T-helper 1 cell treated with Interleukin-12 subunit alpha and Interleukin-12 subunit beta and Interleukin-4 antibody, amounts not matched to agents 30 μg/mL and 1 μg/mL, for 36 hours (primary cell): ENCODE measurements around the gene ERMAP.
"Not testable (repeated sequence)": the region's sequence is repeated elsewhere in the genome, so short reads cannot be mapped to it uniquely, and the experiment has no call there.

ENCODE experiments used
- H3K27ac Mint-ChIP-seq: one replicate; pipeline ENCODE4 v1.8.0; 2021; ENCODE audit warnings: mild to moderate bottlenecking, mixed read lengths
- H3K27me3 Mint-ChIP-seq: one replicate; pipeline ENCODE4 v1.8.0; 2021; ENCODE audit warnings: low read depth, mixed read lengths
- H3K36me3 Mint-ChIP-seq: one replicate; pipeline ENCODE4 v1.8.0; 2021; ENCODE audit warnings: low read depth, mixed read lengths
- H3K4me1 Mint-ChIP-seq: one replicate; pipeline ENCODE4 v1.8.0; 2021; ENCODE audit warnings: low read depth, mixed read lengths
- H3K4me3 Mint-ChIP-seq: one replicate; pipeline ENCODE4 v1.8.0; 2021; ENCODE audit warnings: mild to moderate bottlenecking, moderate library complexity, mixed read lengths
- H3K9me3 Mint-ChIP-seq: one replicate; pipeline ENCODE4 v1.8.0; 2021; ENCODE audit warnings: mixed read lengths

The ERMAP gene

DNA sequence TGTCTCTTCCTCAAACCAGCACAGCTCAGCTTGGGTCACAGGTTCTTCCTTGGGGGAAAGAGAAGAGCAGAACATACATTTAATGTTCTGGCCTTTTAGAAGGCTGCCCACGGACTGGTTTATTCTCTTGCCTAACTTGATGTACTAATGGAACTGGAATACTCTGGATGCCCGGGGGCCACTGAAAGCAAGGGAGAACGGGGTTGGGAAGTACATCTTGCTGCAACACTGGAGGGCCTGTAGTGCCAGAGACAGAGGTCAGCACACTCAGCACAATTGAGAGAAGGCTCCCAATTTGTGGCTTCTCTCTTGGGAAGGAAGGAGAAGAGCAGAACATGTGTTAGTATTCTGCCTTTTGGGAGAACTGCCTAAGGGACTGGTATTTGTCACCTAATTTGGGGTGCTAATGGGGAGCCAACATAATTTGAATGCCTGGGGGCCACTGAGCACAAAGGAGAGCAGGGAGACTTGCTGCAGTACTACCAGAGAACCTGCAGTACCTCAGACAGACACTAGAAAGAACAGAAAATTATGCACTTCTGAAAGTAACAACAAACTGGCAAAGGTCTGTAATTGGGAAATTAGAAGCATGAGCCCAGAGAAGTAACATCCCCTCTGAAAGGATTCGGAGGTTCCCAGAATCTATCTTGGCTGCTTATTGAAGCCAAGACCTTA lies 43.6 kb downstream of the ERMAP start:
- H3K36me3 Mint-ChIP-seq: peaks cover 12% of the 10 kb centered on the region
- H3K9me3 Mint-ChIP-seq: peaks cover 36% of the 10 kb centered on the region
- no peak overlapping the region for H3K27ac Mint-ChIP-seq
- H3K4me3 Mint-ChIP-seq: no peak overlapping the region
- peaks cover 26% of the 10 kb centered on the region for H3K27me3 Mint-ChIP-seq
- no peaks in the 10 kb centered on the region for H3K4me1 Mint-ChIP-seq

DNA sequence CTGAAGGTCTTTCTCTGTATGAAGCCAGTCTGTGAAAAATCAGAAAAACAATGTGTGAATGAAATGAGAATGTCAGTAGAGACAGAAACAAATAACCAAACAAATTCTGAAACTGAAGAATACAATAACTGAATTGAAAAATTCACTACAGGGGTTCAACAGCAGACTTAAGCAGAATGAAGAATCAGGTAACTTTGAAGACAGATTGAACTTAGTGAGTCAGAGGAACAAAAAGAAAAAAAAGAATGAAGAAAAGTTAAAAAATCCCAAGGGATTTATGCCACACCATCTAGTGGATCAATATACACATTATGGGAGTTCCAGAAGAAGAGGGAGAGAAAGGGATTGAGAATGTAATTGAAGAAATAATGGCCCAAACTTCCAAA lies 44.1 kb downstream of the ERMAP start:
- Mint-ChIP-seq H3K27me3 (peaks cover 26% of the 10 kb centered on the region), H3K27ac (no peak overlapping the region), H3K9me3 (peaks cover 36% of the 10 kb centered on the region), H3K4me3 (no peak overlapping the region), H3K4me1 (no peaks in the 10 kb centered on the region), H3K36me3 (peaks cover 12% of the 10 kb centered on the region)

DNA sequence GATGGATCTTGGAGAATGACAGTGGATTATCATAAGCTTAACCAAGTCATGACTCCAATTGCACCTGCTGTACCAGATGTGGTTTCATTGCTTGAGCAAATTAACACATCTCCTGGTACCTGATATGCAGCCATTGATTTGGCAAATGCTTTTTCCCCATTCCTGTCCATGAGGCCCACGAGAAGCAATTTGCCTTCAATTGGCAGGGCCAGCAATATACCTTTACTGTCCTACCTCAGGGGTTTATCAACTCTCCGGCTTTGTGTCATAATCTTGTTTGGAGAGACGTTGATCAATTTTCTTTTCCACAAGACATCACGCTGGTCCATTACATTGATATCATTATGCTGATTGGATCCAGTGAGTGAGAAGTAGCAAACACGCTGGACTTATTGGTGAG lies 49.6 kb downstream of the ERMAP start:
- Mint-ChIP-seq H3K36me3 (no peaks in the 10 kb centered on the region), H3K27me3 (peaks cover 18% of the 10 kb centered on the region), H3K4me1 (no peaks in the 10 kb centered on the region), H3K27ac (no peak overlapping the region), H3K9me3 (no peaks in the 10 kb centered on the region), H3K4me3 (no peak overlapping the region)

DNA sequence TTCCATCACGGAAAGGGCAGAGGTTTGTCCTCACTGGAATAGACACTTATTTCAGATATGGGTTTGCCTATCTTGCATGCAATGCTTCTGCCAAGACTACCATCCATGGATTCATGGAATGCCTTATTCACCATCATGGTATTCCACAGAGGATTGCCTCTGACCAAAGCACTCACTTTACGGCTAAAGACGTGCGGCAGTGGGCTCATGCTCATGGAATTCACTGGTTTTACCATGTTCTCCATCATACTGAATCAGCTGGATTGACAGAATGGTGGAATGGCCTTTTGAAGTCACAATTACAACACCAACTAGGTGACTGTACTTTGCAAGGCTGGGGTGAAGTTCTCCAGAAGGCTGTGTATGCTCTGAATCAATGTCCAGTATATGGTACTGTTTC lies 51.5 kb downstream of the ERMAP start:
- not testable (repeated sequence) for H3K9me3 Mint-ChIP-seq, H3K27me3 Mint-ChIP-seq, H3K4me1 Mint-ChIP-seq, H3K27ac Mint-ChIP-seq, H3K4me3 Mint-ChIP-seq, H3K36me3 Mint-ChIP-seq

DNA sequence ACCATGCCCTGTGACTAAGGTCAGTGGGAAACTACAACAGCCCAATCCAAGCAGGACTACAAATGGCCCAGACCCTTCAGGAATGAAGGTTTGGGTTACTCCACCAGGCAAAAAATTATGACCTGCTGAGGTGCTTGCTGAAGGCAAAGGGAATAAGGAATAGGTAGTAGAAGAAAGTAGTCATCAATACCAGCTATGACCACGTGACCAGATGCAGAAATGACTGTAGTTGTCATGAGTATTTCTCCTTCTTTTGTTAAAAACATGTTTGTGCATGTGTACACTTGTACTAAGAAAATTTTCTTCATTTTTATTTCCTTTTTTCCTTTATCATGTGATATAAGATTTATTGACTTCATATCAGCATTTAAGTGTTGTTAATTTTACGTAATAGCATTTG lies 52.3 kb downstream of the ERMAP start:
- not testable (repeated sequence) for H3K4me3 Mint-ChIP-seq, H3K27me3 Mint-ChIP-seq, H3K36me3 Mint-ChIP-seq, H3K4me1 Mint-ChIP-seq, H3K27ac Mint-ChIP-seq, H3K9me3 Mint-ChIP-seq

DNA sequence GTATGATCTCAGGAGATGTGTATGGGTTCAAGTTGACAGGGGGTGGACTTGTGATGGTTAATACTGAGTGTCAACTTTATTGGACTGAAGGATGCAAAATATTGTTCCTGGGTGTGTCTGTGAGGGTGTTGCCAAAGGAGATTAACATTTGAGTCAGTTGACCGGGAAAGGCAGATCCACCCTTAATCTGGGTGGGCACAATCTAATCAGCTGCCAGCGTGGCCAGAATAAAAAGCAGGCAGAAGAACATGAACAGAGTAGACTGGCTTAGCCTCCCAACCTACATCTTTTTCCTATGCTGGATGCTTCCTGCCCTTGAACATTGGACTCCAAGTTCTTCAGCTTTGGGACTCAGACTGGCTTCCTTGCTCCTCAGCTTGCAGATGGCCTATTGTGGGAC lies 52.8 kb downstream of the ERMAP start:
- H3K4me3 Mint-ChIP-seq, H3K9me3 Mint-ChIP-seq, H3K27me3 Mint-ChIP-seq, H3K27ac Mint-ChIP-seq, H3K36me3 Mint-ChIP-seq, H3K4me1 Mint-ChIP-seq: not testable (repeated sequence)

DNA sequence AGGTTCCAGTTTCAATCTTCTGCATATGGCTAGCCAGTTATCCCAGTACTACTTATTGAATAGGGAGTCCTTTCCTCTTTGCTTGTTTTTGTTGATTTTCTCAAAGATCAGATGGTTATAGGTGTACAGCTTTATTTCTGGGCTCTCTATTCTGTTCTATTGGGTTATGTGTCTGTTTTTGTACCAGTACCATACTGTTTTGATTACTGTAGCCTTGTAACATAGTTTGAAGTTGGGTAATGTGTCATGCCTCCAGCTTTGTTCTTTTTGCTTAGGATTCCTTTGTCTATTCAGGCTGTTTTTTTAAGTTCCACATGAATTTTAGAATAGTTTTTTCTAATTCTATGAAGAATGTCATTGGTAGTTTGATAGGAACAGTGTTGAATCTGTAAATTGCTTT lies 56.2 kb downstream of the ERMAP start:
- not testable (repeated sequence) for H3K4me3 Mint-ChIP-seq, H3K4me1 Mint-ChIP-seq, H3K27ac Mint-ChIP-seq, H3K27me3 Mint-ChIP-seq, H3K9me3 Mint-ChIP-seq, H3K36me3 Mint-ChIP-seq

DNA sequence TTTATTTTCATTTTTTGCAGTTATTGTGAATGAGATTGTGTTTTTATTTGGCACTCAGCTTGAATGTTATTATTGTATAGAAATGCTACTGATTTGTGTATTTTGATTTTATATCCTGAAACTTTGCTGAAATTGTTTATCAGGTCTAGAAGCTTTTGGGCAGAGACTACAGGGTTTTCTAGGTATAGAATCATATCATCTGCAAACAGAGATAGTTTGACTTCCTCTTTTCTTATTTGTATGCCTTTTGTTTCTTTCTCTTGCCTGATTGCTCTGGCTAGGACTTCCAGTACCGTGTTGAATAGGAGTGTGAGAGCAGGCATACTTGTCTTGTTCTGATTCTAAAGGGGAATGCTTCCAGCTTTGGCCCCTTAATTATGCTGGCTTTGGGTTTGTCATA lies 56.7 kb downstream of the ERMAP start:
- Mint-ChIP-seq H3K4me3 (no peak overlapping the region), H3K36me3 (no peaks in the 10 kb centered on the region), H3K27ac (no peak overlapping the region), H3K27me3 (peaks cover 6% of the 10 kb centered on the region), H3K9me3 (peaks cover 7% of the 10 kb centered on the region), H3K4me1 (no peaks in the 10 kb centered on the region)

DNA sequence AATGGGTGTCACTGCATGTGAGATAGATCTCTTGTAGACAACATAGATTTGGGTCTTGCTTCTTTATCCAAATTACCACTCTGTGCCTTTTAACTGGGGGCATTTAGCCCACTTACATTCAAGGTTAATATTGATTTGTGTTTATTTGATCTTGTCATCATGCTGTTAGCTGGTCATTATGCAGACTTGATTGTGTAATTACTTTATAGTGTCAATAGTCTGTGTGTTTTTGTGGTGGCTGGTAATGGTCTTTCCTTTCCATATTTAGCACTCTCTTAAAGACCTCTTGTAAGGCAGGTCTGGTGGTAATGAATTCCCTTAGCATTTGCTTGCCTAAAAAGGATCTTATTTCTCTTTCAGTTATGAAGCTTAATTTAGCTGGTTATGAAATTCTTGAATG lies 59.1 kb downstream of the ERMAP start:
- H3K4me1 Mint-ChIP-seq: no peaks in the 10 kb centered on the region
- no peaks in the 10 kb centered on the region for H3K36me3 Mint-ChIP-seq
- H3K9me3 Mint-ChIP-seq: peaks cover 10% of the 10 kb centered on the region
- peaks cover 3% of the 10 kb centered on the region for H3K27me3 Mint-ChIP-seq
- H3K27ac Mint-ChIP-seq: no peak overlapping the region
- no peak overlapping the region for H3K4me3 Mint-ChIP-seq

DNA sequence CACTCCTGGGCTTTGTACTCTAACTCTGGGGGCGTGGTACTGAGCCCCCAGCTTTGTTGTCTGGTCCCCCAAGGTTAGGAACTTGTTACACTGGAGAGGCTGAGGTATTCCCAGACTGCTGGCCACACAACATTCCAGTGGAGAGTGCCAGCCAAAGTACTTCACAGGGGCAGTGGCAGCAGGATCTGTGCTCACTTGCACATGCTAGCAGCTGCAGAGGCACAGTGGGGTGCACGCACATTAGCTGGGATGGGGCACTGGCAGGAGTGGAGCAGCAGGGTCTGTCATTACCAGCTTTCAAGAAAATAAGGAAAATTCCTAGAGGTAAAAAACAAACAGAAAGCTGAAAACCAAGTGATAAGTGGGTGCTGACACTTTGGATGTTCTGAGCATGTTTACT lies 60.5 kb downstream of the ERMAP start:
- H3K4me3 Mint-ChIP-seq: no peak overlapping the region
- peaks cover 10% of the 10 kb centered on the region for H3K9me3 Mint-ChIP-seq
- H3K36me3 Mint-ChIP-seq: no peaks in the 10 kb centered on the region
- H3K4me1 Mint-ChIP-seq: no peaks in the 10 kb centered on the region
- no peak overlapping the region for H3K27ac Mint-ChIP-seq
- peaks cover 3% of the 10 kb centered on the region for H3K27me3 Mint-ChIP-seq

DNA sequence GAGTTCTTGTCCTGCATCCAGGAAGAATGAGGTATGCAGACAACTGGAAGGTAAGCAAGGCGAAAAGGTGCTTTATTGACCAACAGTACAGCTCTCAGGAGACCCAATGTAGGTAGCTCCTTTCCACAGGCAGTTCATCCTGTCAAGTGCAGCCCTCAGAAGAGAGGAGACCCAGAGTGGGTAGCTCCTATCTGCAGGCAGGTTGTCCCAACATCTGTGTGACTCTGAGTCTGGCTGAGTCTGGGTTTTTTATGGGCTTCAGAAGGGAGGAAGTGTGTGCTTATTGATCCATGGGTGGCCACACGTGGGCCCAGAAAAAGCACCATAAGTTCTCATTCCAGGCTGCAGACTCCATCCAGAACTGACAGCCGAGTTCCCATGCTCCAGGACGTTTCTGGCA lies 63.5 kb downstream of the ERMAP start:
- Mint-ChIP-seq H3K27me3 (peaks cover 15% of the 10 kb centered on the region), H3K9me3 (peaks cover 3% of the 10 kb centered on the region), H3K4me1 (no peaks in the 10 kb centered on the region), H3K27ac (no peak overlapping the region), H3K4me3 (no peak overlapping the region), H3K36me3 (no peaks in the 10 kb centered on the region)

DNA sequence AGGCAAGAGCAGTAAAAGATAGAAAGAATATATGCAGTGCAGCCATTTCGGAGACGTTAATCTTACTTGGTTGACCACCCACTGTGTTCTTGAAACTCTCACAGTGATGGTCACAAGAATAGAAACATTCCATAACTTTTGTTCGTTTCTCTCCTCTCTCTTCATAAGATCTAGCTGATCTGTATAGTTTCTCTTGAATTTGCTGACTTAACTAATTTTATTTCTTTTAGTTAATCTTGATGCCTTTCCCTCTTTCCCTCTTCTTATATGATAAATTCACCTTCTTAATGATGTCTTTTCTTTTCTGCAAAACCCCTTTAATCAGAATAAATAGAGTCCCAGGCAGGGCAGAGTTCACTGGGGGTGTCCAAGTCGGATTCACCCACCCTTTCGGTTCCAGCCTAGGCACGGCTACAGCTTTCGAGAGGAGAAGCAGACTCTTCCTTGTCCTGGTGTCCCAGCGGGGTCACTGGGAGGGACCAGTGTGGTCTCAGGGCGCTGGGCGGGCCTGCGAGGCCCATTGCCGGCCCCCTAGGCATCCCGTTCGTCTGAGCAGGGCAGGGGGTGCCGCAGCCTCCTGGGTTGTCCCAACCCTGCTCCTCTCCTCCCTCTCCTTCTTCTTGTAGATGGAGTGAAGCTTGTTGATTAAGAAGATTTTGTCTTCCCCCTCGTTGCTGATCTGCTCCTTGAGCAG lies 69.3 kb downstream of the ERMAP start:
- Mint-ChIP-seq H3K36me3 (no peaks in the 10 kb centered on the region), H3K4me3 (no peak overlapping the region), H3K9me3 (no peaks in the 10 kb centered on the region), H3K27me3 (peaks cover 12% of the 10 kb centered on the region), H3K27ac (no peak overlapping the region), H3K4me1 (no peaks in the 10 kb centered on the region)

DNA sequence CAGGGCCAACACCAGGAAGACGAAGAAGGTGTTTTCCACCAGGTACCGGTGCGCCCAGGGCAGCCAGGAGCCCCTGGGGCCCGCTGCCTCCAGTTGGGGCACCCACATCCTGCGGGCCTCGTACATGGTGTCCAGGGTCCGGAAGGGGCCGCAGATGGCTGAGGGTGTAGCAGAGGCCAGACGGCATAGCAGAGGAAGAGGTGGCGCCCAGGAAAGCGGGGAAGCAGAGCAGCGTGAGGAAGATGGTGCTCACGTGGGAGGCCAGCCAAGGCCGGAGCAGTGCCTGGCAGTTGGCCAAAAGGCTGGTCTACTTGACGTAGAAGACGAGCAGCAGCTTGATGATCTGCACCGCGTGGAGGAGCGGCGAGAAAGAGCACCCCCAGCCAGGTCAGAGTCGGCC lies 69.9 kb downstream of the ERMAP start:
- H3K4me3 Mint-ChIP-seq: no peak overlapping the region

DNA sequence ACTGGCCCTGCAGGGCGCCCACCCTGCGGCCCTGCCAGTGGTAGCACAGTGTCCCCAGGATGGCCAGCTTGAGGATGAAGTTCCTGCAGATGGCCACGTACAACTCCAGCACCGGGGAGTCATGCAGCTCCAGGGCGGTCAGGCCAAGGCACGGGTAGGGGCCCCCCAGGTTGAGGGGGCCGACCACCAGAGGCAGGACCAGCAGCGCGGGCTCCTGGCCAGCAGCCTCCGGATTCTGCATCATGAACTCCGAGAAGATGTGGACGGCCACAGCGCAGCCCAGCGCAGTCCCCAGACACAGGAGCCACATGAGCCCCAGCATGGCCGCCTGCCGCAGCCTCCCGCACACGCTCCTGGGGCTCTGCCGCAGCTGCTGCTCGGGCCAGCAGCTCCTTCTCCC lies 70.4 kb downstream of the ERMAP start:
- Mint-ChIP-seq H3K27ac (no peak overlapping the region), H3K9me3 (no peaks in the 10 kb centered on the region), H3K36me3 (no peaks in the 10 kb centered on the region), H3K4me3 (no peak overlapping the region), H3K27me3 (peaks cover 21% of the 10 kb centered on the region), H3K4me1 (no peaks in the 10 kb centered on the region)

More for the DNA sequence above, 69.9 kb downstream of the ERMAP start:
- Mint-ChIP-seq H3K9me3 (no peaks in the 10 kb centered on the region), H3K27me3 (peaks cover 15% of the 10 kb centered on the region), H3K4me1 (no peaks in the 10 kb centered on the region), H3K36me3 (no peaks in the 10 kb centered on the region), H3K27ac (no peak overlapping the region)

DNA sequence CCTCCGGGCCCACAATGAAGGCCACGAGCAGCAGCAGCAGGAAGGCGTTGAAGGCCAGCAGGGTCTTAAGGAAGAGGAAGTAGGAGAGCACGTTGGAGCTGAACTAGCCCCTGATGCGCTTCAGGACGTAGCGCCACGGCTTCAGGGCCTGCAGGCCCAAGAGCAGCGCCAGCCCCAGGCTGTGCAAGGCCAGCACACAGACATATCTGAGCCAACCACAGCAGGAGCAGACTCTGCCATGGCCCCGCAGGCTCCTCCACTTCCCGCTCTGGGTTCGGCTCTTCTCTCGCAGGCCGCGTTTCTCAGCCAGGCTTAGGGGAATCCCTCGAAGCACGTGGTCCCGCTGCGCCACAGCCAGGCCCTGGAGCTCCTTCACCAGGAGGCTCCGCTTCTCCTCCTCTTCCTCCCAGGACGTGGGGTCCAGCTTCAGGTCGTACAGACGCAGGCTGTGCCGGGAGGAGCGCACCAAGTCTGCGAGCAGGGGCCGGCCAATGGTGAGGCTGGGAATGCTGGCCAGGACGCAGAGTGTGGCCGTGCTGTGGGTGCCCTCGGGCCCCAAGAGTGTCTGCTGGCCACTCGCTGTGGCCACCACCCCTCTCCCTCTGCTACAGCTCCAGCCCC lies 71.2 kb downstream of the ERMAP start:
- Mint-ChIP-seq H3K4me1 (no peaks in the 10 kb centered on the region), H3K36me3 (no peaks in the 10 kb centered on the region), H3K27ac (no peak overlapping the region), H3K4me3 (no peak overlapping the region), H3K9me3 (no peaks in the 10 kb centered on the region), H3K27me3 (peaks cover 23% of the 10 kb centered on the region)
